K562 (cell line): ENCODE results near the gene MCM3. TPM values are rescaled to one million over a fixed set of nuclear protein-coding genes. Genes with fewer than 3 reads are reported as not detected.

Source experiments
- ATAC-seq: fragments of 200-7000 bp; cut with Tn5 transposase; 3 replicates; pipeline ENCODE4 v1.9.1; 2020; ENCODE audit warnings: moderate library complexity
- BruUV-seq: library from RNA; stranded (reverse); fragments of 400-500 nt; replicated peaks from 2 replicates; lab custom pipeline; 2021; lab: Mats Ljungman, UMichigan
- CTCF ChIA-PET: fragments of 300-600 bp; formaldehyde crosslinking; extraction: SDS; loops from one replicate; lab custom pipeline; 2021; ENCODE audit warnings: low intra/inter-chr PET ratio; lab: Yijun Ruan, JAX
- POLR2A ChIA-PET: fragments of 300-600, 350-650 bp; sonication (Branson Sonifier 250); formaldehyde crosslinking; extraction: SDS; loops from one replicate; lab custom pipeline; 2021; ENCODE audit warnings: antibody characterized with exemption, inconsistent platforms; lab: Yijun Ruan, JAX
- DNase-seq, 4 experiments: peaks; one replicate each; pipeline versions ENCODE4 v3.0.0 to v3.0.0-alpha.2; 2011 to 2018; ENCODE audit warnings: low spot score in 3 of 4, mixed read lengths in 3 of 4; ENCODE audit errors: extremely low read depth in 1 of 4
- FAIRE-seq: peaks from 2 replicates; lab custom pipeline; 2011; peaks lifted over from hg19 to GRCh38; lab: Jason Lieb, UNC
- H2AFZ ChIP-seq: 2 replicates; pipeline ENCODE4 v1.6.0; 2011; ENCODE audit warnings: low read depth, low read length, control low read depth, inconsistent platforms
- H3K27ac ChIP-seq: fragments of 200-600 bp; 3 replicates; pipeline ENCODE4 v1.8.0; 2011; ENCODE audit warnings: low read depth, mild to moderate bottlenecking, control low read depth, inconsistent platforms, low read length, moderate library complexity, mixed read lengths; ENCODE audit errors: extremely low read depth
- H3K27me3 ChIP-seq, 2 experiments: fragments of 300-600 bp in 1 of 2; 2 replicates in 1 of 2; 3 replicates in 1 of 2; pipeline versions ENCODE4 v1.6.0 to v1.8.0; 2011; ENCODE audit warnings: inconsistent platforms in 2 of 2, low read length in 2 of 2, mild to moderate bottlenecking in 1 of 2, mixed read lengths in 1 of 2, moderate library complexity in 1 of 2; ENCODE audit not compliant: control insufficient read depth in 2 of 2, insufficient read depth in 2 of 2
- H3K36me3 ChIP-seq: fragments of 300-600 bp; 3 replicates; pipeline ENCODE4 v1.8.0; 2011; ENCODE audit warnings: mild to moderate bottlenecking, low read length, inconsistent platforms; ENCODE audit not compliant: control insufficient read depth, insufficient read depth
- H3K4me1 ChIP-seq, 2 experiments: fragments of 200-600 bp in 1 of 2; replicated peaks in 1 of 2; 2 replicates in 1 of 2; 3 replicates in 1 of 2; pipeline versions ENCODE4 v1.5.1 to v1.8.0; 2011; ENCODE audit warnings: inconsistent platforms in 2 of 2, low read length in 2 of 2, mild to moderate bottlenecking in 1 of 2, mixed read lengths in 1 of 2, moderate library complexity in 1 of 2; ENCODE audit not compliant: control insufficient read depth in 2 of 2, insufficient read depth in 2 of 2
- H3K4me2 ChIP-seq: 2 replicates; pipeline ENCODE4 v1.6.1; 2011; ENCODE audit warnings: low read length, control low read depth, inconsistent platforms, mixed read lengths; ENCODE audit not compliant: insufficient read depth
- H3K4me3 ChIP-seq: fragments of 200-600 bp; sonication (generic), shearing (Covaris generic); 2 replicates; pipeline ENCODE4 v1.5.1; 2016; ENCODE audit warnings: control low read depth, inconsistent platforms
- H3K79me2 ChIP-seq: fragments of 200-600 bp; 3 replicates; pipeline ENCODE4 v1.8.0; 2011; ENCODE audit warnings: low read length, inconsistent platforms; ENCODE audit not compliant: control insufficient read depth, insufficient read depth
- H3K9ac ChIP-seq, 2 experiments: 2 replicates each; pipeline versions ENCODE4 v1.6.0 to v1.6.1; 2011; ENCODE audit warnings: low read depth in 2 of 2, low read length in 2 of 2, control low read depth in 1 of 2, inconsistent platforms in 1 of 2, mild to moderate bottlenecking in 1 of 2, mixed read lengths in 1 of 2; ENCODE audit not compliant: insufficient read depth in 1 of 2
- H3K9me1 ChIP-seq: one replicate; pipeline ENCODE4 v1.6.0; 2011; ENCODE audit warnings: inconsistent platforms, mild to moderate bottlenecking, low read length, moderate library complexity; ENCODE audit not compliant: control insufficient read depth, insufficient read depth
- H3K9me3 ChIP-seq: replicated peaks from 2 replicates; pipeline ENCODE4 v1.5.1; 2011; ENCODE audit warnings: low read depth, low read length, inconsistent platforms; ENCODE audit not compliant: control insufficient read depth, insufficient read depth
- H4K20me1 ChIP-seq: replicated peaks from 2 replicates; pipeline ENCODE4 v1.6.1; 2011; ENCODE audit warnings: low read length, inconsistent platforms, mixed read lengths; ENCODE audit not compliant: control insufficient read depth, insufficient read depth
- AFF1 ChIP-seq, 2 experiments: fragments of 450-650 bp; IDR thresholded peaks; 2 replicates each; pipeline ENCODE4 v1.6.1; 2018; ENCODE audit warnings: mild to moderate bottlenecking in 2 of 2, low read depth in 1 of 2; ENCODE audit not compliant: partially characterized antibody in 2 of 2
- HNRNPH1 ChIP-seq: fragments of 200-400 bp; formaldehyde crosslinking; optimal IDR thresholded peaks from 2 replicates; pipeline ENCODE3; 2017; ENCODE audit warnings: low read depth, mild to moderate bottlenecking, low read length, moderate library complexity
- HNRNPUL1 ChIP-seq: fragments of 200-400 bp; formaldehyde crosslinking; IDR thresholded peaks from 2 replicates; pipeline ENCODE4 v1.6.1; 2017; ENCODE audit warnings: low read length
- KAT8 ChIP-seq: fragments of 450-650 bp; IDR thresholded peaks from 2 replicates; pipeline ENCODE4 v1.6.1; 2016; ENCODE audit warnings: low read depth, mild to moderate bottlenecking
- KLF6 ChIP-seq: fragments of 250-450 bp; sonication (Bioruptor Pico); IDR thresholded peaks from 2 replicates; pipeline ENCODE4 v1.4.0; 2020; ENCODE audit warnings: mild to moderate bottlenecking, moderate library complexity, borderline replicate concordance
- RAD51 ChIP-seq: fragments of 450-650 bp; IDR thresholded peaks from 2 replicates; pipeline ENCODE4 v1.7.1; 2016; ENCODE audit warnings: low read depth, mild to moderate bottlenecking, borderline replicate concordance
- SMARCA4 ChIP-seq: fragments of 450-650 bp; IDR thresholded peaks from 2 replicates; pipeline ENCODE4 v1.6.1; 2016
- THRB ChIP-seq: fragments of 450-650 bp; formaldehyde crosslinking; conservative IDR thresholded peaks from 2 replicates; pipeline ENCODE4 v1.4.0; 2022; ENCODE audit warnings: mild to moderate bottlenecking, missing genetic modification characterization
- ZMIZ1 ChIP-seq, 2 experiments: fragments of 150-350 bp in 1 of 2; IDR thresholded peaks; 2 replicates each; pipeline ENCODE4 v1.6.1; 2012 to 2016; ENCODE audit warnings: low read depth in 2 of 2, low read length in 2 of 2, mild to moderate bottlenecking in 1 of 2, moderate library complexity in 1 of 2
- WGBS: fragments of 100-300 bp; shearing (Covaris generic); methylation state at CpG from one replicate; pipeline ENCODE4 v1.1.6; 2016; ENCODE audit warnings: low coverage, mixed read lengths; ENCODE audit not compliant: insufficient coverage; ENCODE audit errors: missing lambda C conversion rate; 5-methylcytosine and 5-hydroxymethylcytosine counted together
- in situ Hi-C: fragments of 300-500 bp; cut with MboI; formaldehyde crosslinking; loops from 4 replicates; pipeline ENCODE4 v1.15.0; 2018; ENCODE audit warnings: inconsistent platforms, mixed read lengths
- intact Hi-C: fragments of 100-400 bp; cut with micrococcal nuclease; formaldehyde crosslinking; loops from 2 replicates; pipeline ENCODE4 v1.14.2; 2022
- polyA plus RNA-seq, 8 experiments: library from polyadenylated mRNA; depleted of rRNA in 4 of 8; stranded (reverse) in 5 of 8; unstranded in 3 of 8; fragments of >200 nt; fragmentation: Nextera tagmentation in 2 of 8; fragmentation: Illumina TruSeq in 1 of 8; extraction: Ambion mirVana in 2 of 8; extraction: Trizol in 1 of 8; gene quantifications; 2 replicates each; pipeline versions ENCODE4 v1.2.1 to v1.2.3, GENCODE V29; 2011 to 2014; ENCODE audit warnings: inconsistent platforms in 1 of 8, missing spikeins in 1 of 8
- total RNA-seq, 7 experiments: library from RNA; depleted of rRNA in 6 of 7; stranded (reverse); fragments of >200 nt in 6 of 7; fragmentation: Illumina TruSeq in 2 of 7; extraction: Trizol in 2 of 7; gene quantifications; 2 replicates each; pipeline versions ENCODE4 v1.2.1 to v1.2.3, GENCODE V29; 2011 to 2021; ENCODE audit warnings: low replicate concordance in 1 of 7

MCM3 gene
- total and polyA plus RNA-seq, 9 of the 15 experiments (the other 6 are each of a cell fraction or from before 2014, with no cell fraction given), result 76.1 to 270 (median 250) TPM

GRCh38 chr6:52245425-52245824 lies 39.1 kb downstream of the MCM3 start:
- no peak overlapping the region for H3K4me2 ChIP-seq
- H3K79me2 ChIP-seq, result no peaks in the 10 kb centered on the region
- ATAC-seq (no peak), FAIRE-seq (no peak), DNase-seq (no peak)
- H3K4me3 ChIP-seq, result no peak overlapping the region
- H3K9ac ChIP-seq, result no peak overlapping the region
- ChIA-PET CTCF (no interaction called here), POLR2A (interaction anchor here (2.1 kb wide), 1 partner anchor 16 kb away, joined by 7 read pairs; no protein-coding TSS in a partner anchor)
- H4K20me1 ChIP-seq, result no peaks in the 10 kb centered on the region
- H3K9me3 ChIP-seq, result no peaks in the 10 kb centered on the region
- no peak for TF ChIP-seq HNRNPH1
- TF ChIP-seq SMARCA4, result no peak
- no peak for TF ChIP-seq KAT8
- TF ChIP-seq THRB (CRISPR knock-in tag), result no peak
- TF ChIP-seq AFF1 (IDR thresholded peaks at IDR 0.05; ENCODE audit: low read depth in 1 of 2, partially characterized antibody in 2 of 2), result no peak
- TF ChIP-seq KLF6 (CRISPR knock-in tag), result no peak
- TF ChIP-seq ZMIZ1 (IDR thresholded peaks at IDR 0.05; ENCODE audit: low read depth in 2 of 2, low read length in 2 of 2), result no peak
- no peak for TF ChIP-seq RAD51
- no peak for TF ChIP-seq HNRNPUL1
- no peak overlapping the region for H2AFZ ChIP-seq
- no peaks in the 10 kb centered on the region for H3K9me1 ChIP-seq
- H3K27ac ChIP-seq, result no peak overlapping the region
- no peaks in the 10 kb centered on the region for H3K36me3 ChIP-seq
- H3K4me1 ChIP-seq, result no peaks in the 10 kb centered on the region
- in situ Hi-C loops (no loop called here), intact Hi-C loops (no loop called here)
- 0% methylated on average over 1 of the region's 1 CpG for WGBS
- no TSS peak for BruUV-seq
- peaks cover 20 to 32% of the 10 kb centered on the region in 2 experiments for H3K27me3 ChIP-seq
